Pons (tissue), 1 donor: ENCODE results near the gene TRERF1.
"Not testable (repeated sequence)": the region's sequence is repeated elsewhere in the genome, so short reads cannot be mapped to it uniquely, and the experiment has no call there.

Experiments
- DNase-seq: peaks from one replicate; pipeline ENCODE4 v3.0.0-alpha.2; 2016; ENCODE audit warnings: low spot score

Gene TRERF1

GRCh38 chr6:42450477-42451332 is 1.0 kb downstream of the TRERF1 start:
- no peak for DNase-seq

- no peak for DNase-seq
Measured at GRCh38 chr6:42449917-42450476, 1.7 kb downstream of the TRERF1 start.

- no peak for DNase-seq
Measured at GRCh38 chr6:42448927-42449659, 2.6 kb downstream of the TRERF1 start.

- no peak for DNase-seq
Measured at GRCh38 chr6:42448391-42448790, 3.3 kb downstream of the TRERF1 start.

- DNase-seq = no peak
Measured at GRCh38 chr6:42446996-42447395, 4.7 kb downstream of the TRERF1 start.

- DNase-seq = no peak
Measured at GRCh38 chr6:42446370-42446769, 5.4 kb downstream of the TRERF1 start.

- not testable (repeated sequence) for DNase-seq
Measured at GRCh38 chr6:42445955-42446354, 5.8 kb downstream of the TRERF1 start.

- DNase-seq = no peak
Measured at GRCh38 chr6:42443312-42444060, 8.2 kb downstream of the TRERF1 start.

GRCh38 chr6:42441697-42442081 is 10.0 kb downstream of the TRERF1 start:
- no peak for DNase-seq

GRCh38 chr6:42440778-42441696 is 10.7 kb downstream of the TRERF1 start:
- DNase-seq = no peak

GRCh38 chr6:42440027-42440426 is 11.7 kb downstream of the TRERF1 start:
- DNase-seq = no peak

- DNase-seq = no peak
Measured at GRCh38 chr6:42436825-42437224, 14.9 kb downstream of the TRERF1 start.

- DNase-seq = no peak
Measured at GRCh38 chr6:42434237-42434636, 17.5 kb downstream of the TRERF1 start.

GRCh38 chr6:42433409-42433808 is 18.3 kb downstream of the TRERF1 start:
- no peak for DNase-seq

GRCh38 chr6:42431877-42432276 is 19.8 kb downstream of the TRERF1 start:
- DNase-seq = no peak

- no peak for DNase-seq
Measured at GRCh38 chr6:42431356-42431755, 20.4 kb downstream of the TRERF1 start.

- no peak for DNase-seq
Measured at GRCh38 chr6:42429836-42430235, 21.9 kb downstream of the TRERF1 start.

GRCh38 chr6:42429042-42429585 is 22.6 kb downstream of the TRERF1 start:
- no peak for DNase-seq

- no peak for DNase-seq
Measured at GRCh38 chr6:42428326-42429041, 23.2 kb downstream of the TRERF1 start.

- DNase-seq = no peak
Measured at GRCh38 chr6:42427871-42428270, 23.9 kb downstream of the TRERF1 start.
